ENCODE measurements around the gene SNAPC4.
"Not testable (repeated sequence)": the region's sequence is repeated elsewhere in the genome, so short reads cannot be mapped to it uniquely, and the experiment has no call there.

The SNAPC4 gene

DNA sequence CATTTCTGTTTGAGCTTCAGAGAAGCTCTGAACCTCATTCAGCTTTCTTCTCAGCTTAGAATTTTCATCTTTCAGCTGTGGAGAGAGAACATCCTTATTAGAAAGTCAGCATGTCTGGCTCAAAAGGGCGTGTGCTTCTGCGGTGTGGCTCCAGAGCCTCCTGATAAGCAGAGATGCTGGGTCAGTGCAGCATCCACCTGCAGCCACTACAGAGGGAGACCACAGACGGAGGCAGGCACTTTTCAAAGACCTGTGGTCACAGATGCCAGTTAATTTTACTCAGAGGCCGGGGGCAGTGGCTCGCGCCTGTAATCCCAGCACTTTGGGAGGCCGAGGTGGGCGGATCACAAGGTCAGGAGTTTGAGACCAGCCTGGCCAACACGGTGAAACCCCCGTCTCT, 5.9 kb upstream of the SNAPC4 start:
- not testable (repeated sequence) for DNase-seq

- no peak for DNase-seq
These were observed 5.5 kb upstream of the SNAPC4 start for GRCh38 chr9:136405481-136405880.

GRCh38 chr9:136404801-136405136, 4.8 kb upstream of the SNAPC4 start:
- DNase-seq: no peak

GRCh38 chr9:136403915-136404800, 4.2 kb upstream of the SNAPC4 start:
- no peak for DNase-seq

GRCh38 chr9:136403538-136403914, 3.6 kb upstream of the SNAPC4 start:
- DNase-seq: no peak

DNA sequence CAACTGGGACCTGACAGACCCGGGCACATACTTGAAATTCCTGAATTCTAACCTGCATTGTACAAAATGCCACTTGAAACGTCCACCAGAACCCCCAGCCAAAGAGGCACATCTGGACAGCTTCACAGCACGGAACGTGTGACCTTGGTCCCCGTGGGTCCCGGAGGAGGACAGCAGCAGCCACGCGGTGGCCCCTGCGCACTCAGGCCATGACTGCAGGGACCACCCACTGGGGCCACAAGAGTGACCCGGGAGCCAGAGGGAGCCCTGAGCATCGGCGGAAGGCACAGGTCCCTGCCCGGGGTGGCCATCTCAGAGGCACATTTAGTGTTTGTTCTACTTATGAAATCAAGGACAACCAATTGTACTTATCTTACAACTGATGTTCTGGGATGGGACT, 2.1 kb upstream of the SNAPC4 start:
- DNase-seq: no peak

DNA sequence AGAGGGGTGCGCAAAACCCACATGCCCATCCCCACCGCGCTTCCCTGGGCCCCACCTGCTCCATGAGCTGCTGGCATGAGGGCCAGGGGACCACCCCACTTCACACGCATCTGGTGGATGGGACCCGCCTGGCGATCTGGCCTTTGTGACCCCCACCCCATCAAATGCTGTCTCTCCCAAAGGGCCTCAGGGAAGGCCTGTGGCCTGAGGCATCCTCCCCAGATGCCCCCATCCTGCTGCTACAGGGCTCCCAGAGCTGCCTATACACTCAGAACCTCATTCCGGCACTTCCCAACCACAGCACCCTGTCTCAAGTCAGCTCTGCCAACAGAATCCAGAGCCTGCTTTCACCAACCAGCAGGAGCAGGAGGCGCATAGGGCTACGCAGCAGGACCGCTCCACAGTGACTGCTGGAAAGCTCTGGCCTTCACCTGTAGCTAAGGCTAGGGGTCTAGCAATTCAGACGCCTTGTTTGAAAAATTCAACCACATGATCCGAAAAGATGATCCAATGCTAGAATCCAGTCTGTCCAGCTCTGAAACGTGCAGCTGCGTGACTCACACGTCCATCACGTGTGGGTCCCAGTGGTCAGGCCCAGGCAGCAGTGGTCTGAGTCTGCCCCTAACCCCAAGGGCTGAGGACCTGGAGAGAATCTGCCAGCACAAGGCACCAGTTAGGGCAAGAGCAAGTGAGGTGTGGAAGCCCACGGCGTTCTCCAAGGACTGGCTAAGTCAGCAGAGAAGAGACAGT, 1.4 kb upstream of the SNAPC4 start:
- no peak for DNase-seq

DNA sequence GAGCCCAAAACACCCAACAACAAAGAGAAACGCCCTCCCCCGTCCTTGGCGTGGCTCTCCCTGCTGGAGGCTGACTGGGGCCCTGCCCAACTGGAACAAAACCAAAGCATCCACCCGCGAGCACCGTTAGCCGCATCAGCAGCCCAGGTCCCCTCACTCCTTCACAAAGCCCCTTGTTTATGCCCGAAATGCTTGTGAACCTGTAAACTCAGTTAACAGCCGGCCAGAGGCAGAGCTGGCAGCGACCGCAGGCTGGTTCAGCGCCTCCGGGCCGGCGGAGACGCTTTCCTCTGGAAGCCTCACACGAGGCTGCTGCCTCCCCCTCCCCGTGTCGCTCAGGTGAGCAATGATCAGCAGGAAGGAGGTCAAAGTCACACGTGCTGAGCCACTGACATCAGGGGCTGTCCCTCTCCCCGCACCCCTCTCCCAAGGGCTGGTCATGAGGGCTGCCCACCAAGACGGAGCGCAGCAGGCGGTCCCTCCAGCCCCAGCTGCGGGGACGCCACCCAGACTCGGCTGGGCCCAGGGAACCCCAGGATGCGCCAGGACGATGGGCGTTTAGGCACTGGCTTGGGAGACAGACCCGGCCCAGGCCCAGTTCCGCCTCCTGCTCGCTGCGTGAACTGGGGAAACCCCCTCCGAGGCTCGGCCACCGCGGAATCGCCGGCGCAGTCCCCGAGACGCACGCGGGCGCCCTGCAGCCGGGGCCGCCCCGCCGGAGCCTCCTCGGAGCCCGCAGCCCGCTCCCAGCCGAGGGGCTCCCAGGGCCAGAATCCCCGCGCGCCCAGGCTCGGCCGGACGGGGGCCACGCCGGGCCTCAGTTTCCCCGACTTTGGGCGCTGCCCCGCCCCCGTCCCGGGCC, 563 bp downstream of the SNAPC4 start:
- DNase-seq: no peak

- no peak for DNase-seq
These were observed 1.7 kb downstream of the SNAPC4 start for GRCh38 chr9:136398286-136398685.

DNA sequence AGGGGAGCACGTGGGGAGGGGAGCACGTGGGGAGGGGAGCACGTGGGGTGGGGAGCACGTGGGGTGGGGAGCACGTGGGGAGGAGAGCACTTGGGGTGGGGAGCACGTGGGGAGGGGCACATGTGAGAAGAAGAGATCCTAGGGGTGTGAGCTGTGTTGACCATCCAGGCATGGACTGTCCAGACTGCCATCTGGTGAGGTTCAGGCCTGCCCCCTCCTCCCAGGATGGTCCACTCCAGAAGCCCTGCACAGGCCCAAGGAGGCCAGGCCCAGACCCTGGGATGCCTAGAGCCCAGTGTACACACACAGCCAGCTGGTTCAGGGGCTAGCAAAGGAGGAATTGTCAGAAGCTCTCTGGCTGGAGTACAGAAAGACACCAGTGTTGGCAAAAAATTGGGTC, 2.3 kb downstream of the SNAPC4 start:
- DNase-seq: no peak

GRCh38 chr9:136396219-136396515, 3.8 kb downstream of the SNAPC4 start:
- no peak for DNase-seq

GRCh38 chr9:136395345-136396218, 4.4 kb downstream of the SNAPC4 start:
- no peak for DNase-seq

GRCh38 chr9:136395020-136395340, 5.0 kb downstream of the SNAPC4 start:
- no peak for DNase-seq

GRCh38 chr9:136394312-136395019, 5.5 kb downstream of the SNAPC4 start:
- DNase-seq: no peak

DNA sequence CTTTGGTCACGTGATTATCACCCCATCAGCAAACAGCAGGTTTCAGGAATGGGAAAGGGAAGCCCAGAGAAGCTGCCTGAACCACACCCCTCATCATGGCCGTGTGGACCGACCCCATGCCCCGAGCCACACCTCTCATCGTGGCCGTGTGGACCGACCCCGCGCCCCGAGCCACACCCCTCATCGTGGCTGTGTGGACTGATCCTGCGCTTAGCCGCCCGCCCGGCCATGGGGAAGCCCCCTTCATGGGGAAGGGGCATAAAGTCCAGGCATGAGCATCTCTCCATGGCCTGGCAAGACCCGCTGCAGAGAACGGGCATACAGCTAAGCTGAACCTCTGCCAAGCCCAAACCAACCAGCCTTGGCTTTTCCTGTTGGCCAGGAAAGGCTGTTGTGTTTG, 6.4 kb downstream of the SNAPC4 start:
- DNase-seq: no peak

- DNase-seq: no peak
These were observed 7.2 kb downstream of the SNAPC4 start for GRCh38 chr9:136392538-136393449.

DNA sequence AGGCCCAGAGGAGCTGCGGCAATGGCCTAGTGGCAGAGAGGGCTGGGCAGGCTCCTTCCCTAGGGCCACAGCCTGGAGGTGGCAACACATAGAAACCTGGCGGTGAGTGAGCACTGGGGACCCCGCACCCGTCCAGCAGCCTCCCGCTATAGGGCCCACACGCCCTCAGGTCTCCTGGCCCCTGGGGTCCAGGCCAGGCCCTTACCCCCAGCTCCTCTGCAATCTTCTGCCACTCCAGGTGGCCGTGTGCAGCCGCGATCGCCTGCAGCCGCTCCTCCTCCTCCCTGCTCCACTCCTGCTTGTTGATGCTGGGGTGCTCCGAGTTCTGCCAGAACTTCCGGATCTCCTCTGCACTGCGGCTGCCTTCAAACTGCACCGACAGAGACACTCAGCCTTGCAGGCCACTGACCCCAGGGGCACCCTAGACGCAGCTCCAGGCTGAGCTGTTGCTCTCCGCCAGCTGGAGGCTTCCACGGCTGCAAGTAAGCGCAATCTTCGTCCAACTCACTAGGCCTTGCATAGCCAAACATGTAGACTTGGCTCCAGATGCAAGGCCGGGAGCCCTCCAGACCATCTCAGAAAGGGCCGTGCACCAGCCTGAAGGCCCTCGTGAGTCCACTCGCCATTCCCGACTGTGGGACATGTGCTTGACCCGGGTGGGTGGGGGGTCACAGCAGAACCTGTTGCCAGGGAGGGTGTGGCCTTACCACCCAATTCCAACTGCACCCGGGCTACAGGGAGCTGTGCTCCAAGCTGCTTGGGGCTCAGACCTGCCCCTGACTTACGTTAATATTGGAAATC, 8.0 kb downstream of the SNAPC4 start:
- DNase-seq: no peak

DNA sequence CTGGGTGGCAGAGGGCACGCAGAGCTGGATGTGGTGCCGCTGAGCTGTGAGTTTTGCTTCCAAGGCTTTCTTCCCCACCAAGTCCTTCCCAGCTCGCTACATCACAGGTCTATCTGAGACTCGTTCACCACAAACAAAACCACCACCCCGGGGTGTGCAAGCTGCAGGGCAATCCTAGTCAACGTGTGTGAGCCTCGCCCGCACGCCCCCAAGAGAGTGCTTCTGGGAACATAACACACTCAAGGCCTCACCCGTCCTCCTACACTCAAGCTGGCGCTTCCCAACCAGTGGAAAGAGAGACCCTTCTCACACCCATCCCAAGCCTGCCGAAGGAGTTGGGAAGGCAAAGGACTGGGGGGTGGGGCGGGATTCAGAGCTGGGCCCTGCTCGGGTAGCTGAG, 10.6 kb downstream of the SNAPC4 start:
- no peak for DNase-seq

DNA sequence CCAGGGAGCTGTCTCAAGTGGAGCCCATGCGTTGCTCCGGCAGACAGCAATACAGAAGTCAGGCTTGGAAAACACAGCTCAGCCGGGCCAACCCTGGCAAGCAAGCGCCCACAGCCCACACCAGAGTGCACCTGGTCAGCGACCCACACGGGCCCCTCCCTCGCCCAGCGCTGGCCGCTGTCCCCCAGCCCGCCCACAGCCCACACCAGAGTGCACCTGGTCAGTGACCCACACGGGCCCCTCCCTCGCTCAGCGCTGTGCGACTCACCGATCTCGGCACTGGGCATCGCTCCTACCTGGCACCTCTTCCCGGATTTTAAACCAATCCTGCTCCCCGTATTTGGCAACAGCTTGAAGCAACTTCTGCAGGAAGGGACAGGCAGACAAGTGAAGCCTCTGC, 12.8 kb downstream of the SNAPC4 start:
- DNase-seq: no peak

GRCh38 chr9:136386018-136386417, 14.0 kb downstream of the SNAPC4 start:
- DNase-seq: no peak
